GDM1 (cell line): Measurements from ENCODE around the gene ITGB8.

Experiments
- DNase-seq: peaks from one replicate; lab custom pipeline; 2025; lab: John Stamatoyannopoulos, UW

Gene ITGB8

DNA sequence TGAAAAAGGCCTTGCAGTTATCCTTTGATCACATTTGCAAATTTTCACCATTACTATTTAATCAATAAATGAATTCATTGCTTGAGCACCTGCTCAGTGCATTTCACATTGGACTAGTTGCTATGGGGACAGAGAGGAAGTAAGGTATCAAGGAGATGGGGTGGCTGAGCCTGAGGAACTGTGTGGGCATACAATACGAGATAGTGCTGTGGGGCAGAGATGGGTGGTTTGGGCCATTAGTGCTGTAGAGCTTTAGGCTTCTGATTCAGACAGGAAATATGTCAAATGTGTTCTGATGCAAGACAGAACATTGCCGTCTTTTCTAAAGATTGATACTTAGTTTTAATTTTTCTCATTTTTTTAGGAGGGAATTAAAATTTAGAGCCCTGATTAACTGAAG, 13.2 kb downstream of the ITGB8 start:
- DNase-seq = no peak

DNA sequence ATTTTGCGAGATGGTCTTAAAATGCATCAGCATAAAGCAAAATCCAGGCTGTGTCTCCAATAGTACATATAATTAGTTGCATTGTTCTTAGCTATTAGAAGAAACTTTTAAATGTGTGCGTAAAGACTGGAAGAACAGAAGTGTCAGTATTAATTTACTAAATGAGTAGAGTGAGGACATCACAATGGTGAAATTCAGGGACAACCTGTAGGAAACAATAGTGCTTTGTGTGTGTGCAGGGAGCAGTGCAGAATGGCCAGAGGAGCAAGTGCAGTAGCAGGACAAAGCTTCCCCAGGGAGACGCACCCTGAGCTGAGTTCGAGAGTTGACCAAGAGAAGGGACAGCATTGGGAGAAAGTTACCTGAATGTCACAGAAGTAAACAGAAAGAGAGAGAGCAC, 13.7 kb downstream of the ITGB8 start:
- DNase-seq = no peak

DNA sequence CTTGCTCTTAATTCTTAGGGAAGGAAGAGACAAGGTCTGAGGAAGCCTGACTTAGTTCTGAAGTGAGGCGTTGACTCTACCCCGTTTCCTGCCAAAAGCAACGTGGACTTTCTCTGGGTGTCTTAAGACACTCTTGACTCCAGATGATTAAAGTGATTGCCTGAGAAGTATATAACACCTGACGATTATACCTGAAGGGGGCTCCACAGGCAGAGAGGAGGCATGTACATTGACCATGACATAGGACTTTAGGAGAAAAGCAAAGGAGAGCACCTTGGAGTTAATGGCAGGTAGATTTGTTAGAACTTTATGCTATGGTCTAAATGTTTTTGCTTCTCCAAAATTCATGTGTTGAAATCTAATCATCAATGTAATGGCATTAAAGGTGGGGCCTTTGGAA, 15.9 kb downstream of the ITGB8 start:
- DNase-seq = no peak

DNA sequence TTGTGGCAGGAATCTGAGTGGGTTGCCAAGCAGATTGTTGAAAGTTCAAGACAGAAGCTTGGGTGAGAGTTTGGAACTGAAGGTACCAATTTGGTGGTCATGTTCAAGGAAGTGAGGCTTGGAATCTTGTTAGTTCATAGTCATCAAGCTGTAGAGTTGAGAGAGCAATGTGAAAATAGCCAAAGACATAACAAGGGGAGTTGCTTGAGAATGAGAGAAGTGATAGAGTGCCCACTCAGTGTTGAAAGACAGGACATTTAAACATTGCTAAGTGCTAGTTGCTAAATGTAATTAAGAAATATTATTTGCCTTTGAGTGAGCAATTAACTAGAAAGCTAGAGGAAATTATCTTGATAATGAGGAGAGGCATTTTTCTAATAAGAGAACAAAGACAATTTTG, 17.0 kb downstream of the ITGB8 start:
- no peak for DNase-seq

DNA sequence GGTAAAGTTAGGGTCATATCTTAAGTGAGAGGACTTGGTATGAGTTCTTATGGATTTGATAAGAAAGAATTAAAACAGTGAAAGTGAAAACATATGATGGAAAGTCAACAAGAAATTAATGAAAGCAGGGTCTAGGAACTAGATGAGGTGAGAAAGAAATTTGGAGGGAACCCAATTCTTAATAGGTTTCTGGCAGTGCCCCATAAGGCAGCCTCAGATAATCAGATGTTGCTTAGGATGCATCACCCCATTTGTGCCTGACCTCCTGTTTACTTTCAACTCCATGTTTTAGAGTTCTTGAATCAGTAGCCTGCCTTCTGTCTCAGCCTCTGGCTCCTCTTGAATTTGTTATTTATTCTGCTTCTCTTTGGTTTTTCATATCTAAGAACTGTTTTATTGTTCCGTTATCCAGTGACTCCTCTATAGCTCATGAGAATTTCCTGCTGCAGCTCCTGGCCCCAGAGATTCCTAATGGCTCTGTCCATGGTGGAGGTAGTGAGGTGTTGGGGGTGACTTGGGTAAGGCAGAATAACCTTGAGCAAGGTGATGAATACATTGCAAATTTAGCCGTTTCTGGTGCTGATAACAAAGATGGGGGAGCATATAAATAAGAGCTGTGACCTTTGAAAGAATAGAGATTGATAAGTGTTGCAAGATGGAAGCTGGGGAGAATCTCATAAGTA, 17.6 kb downstream of the ITGB8 start:
- no peak for DNase-seq

DNA sequence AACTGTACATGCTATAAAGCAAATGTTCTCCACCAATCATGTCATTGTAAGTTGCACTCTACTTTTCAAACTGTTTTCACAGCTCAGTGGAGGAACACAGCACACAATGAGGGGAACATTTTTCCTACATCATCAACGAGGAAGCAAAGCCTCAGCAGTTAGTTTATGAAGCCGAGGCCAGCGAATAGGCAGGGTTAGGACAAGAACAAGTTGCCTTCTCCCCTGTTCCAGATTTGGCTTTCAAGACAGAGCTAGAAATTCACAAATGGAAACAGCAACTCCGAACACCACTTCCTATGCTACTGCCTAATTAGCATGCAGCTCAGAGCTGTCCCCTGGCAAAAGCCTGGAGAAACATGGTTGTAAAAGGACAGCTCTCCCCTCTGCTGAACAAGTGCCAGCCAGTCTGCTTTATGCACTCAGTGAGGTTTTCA, 19.8 kb downstream of the ITGB8 start:
- DNase-seq = no peak

DNA sequence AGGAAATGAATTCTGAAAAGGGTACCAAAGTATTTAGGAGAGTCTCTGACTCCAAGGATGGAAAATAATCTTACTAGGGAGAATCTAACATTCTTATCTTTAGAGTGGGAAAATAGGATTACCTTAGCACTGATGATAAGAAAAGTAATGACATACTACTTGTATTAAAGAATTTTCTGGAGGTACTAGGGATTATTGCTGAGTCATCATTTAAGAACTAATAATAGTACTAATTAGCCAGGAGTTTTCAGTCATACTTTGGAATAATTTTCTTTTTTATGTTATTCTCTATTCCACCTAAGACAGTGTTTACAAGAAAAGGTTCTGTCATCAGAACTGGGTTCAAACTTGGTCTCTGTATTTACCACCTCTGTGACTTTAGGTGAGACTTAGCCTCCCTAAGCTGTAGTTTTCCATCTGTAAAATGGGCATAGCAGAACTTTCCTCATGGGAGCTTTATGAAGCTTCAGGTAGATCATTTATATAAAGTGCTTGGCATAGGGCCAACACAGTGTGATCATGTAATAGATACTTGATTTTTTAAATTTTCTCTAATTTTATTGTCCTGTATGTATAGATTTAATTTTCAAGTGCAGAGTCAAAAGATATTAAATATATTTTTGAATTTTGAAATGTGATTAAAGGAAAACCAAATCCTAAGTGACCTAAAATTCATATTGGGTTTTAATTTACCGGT, 20.4 kb downstream of the ITGB8 start:
- no peak for DNase-seq

DNA sequence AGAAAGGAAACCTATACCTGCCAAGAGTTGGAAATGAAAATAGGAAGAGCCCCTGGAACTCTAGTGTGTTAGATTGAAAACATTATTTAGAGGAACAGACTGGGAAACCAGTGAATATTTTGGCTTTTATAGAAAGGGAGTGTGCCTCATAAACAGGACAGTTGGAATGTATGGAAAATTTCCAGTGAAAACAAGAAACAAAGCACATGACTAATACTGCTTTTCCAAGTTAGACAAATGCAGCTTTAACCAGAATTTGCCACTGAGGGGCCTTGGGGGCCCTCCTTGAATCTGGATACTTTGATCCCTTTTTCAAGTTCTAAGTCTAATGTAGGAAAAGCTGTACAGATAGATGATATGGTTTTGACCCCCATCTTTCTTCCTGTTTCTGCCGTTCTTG, 21.2 kb downstream of the ITGB8 start:
- DNase-seq = no peak

DNA sequence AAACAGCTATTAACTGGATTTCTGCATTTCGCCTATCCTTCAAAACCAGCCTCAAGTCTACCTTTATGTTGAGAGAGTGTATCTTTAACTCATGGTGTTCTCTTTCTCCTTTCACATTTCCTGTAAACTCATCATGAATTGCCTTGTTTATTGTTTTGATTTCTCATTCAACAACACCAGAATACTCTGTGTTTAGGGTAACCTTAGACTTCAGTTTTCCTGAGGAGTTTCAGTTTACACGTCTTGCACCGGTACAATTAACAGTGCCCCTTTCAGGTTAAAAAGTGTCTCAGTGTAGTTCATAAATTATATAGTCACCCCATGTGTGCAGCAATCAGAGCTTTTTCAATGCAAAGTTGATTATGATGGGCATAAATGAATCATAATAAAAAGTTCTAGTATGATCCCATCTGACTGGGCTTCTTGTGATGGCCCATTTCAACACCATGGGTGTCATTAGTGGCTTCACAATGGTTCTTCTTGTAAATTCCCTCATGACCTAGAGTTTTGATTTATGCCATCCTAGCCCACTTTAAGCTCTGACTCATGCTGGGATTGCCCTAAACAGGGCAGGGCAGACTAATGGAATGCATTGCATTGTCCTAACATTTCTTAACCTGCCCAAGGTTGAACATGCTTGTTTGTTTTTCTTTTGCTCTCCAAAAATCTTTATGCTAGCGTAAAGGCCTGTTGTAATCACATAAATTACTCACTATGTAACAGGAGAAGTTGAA, 22.0 kb downstream of the ITGB8 start:
- DNase-seq = no peak

DNA sequence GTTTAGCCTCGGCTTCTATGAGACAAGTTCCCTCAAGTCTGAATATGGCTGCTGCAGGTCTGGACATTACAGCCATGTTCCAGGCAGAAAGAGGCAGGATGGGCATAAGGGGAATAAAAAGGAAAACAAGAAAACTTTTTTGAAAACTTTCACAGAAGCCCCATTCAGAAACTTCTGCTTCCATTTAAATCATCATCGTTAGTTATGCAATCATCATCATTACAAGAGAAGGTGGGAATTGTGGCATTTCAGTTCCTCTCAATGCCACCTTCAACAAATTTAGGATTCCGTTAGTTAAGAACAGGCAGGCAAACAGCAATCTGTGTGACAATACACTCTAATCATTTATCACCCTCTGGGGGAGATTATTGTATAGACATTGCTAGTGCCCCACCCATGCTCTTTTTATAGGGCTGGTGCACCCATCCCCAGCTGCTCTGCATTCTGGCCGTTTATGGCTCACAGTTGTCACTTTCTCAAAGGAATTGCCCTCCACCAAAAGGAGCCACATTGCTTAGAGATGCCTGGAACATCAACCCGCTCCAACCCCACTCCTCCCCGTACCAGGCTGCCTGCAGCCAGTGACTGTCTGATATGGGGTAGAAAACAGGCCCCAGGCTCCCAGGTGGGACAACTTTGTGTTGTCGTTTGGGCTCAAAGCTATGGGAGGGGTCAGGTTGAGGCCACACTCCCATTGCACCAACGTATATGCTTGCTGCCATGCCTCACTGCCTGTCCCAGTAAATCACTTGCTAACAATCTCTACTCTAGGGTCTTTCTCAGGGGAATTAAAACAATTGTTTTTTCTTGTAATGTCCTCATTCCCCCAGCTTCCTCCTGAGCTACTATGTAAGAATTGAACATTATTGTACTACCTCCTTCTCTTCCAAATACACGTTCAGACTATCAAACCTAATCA, 24.2 kb downstream of the ITGB8 start:
- no peak for DNase-seq

DNA sequence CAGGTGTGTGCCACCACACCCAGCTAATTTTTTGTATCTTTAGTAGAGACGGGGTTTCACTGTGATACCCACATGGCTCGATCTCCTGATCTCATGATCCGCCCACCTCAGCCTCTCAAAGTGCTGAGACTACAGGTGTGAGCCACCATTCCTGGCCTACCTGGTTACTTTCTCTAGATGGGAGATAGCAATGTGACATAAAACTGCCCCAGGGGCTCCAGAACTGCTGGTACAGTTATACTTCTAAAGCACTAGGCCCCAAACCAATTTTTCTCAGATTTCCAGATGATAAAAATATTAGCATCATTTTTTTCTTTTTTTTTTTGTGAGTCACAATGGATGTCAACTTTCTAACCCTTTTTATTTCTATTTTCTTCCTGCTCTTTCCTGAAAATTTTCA, 27.4 kb downstream of the ITGB8 start:
- DNase-seq = no peak

DNA sequence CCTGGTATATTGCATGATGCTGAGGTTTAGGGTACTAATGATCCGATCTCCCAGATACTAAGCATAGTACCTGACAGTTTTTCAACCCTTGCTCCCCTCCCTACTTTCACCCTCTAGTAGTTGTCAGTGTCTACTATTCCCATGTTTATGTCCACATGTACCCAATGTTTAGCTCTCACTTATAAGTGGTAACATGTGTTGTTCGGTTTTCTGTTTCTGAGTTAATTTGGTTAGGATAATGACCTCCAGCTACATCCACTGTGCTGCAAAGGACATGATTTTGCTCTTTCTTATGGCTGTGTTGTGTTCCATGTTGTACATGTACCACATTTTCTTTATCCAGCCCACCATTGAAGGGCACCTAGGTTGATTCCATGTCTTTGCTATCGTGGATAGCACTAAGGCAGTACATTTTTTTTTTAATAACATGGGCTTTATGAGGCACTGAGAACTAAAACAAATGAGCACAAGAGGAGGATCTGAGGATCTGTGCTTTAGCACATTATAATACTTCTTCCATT, 28.1 kb downstream of the ITGB8 start:
- DNase-seq = no peak

DNA sequence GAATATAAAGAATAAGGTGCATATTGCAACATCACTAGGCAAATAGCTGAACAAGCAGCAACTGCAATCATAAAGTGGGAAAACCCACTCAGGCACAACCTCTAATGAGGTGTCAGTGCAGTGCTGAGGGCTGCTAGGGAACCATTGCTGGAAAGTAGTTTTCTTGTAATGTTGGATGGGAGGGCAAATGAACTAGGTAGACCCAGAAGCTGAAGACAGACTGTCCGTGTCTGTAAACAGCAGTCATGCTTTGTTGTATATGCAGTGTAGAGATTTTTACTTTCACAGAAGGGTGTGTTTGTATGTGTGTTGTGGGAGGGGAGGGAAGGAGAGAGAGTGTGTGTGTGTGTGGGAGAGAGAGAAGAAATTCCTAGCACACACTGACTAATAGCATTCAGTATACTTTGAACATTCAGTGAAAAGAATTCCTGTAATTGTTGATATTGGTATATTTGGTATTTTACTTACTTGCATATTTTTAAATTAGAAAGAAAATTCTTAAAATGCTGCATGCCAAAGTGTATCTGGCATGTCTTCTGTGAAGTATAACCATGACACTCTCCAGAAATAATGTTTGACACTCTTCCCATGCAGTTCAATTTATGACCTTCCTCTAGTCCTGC, 28.8 kb downstream of the ITGB8 start:
- DNase-seq = no peak

DNA sequence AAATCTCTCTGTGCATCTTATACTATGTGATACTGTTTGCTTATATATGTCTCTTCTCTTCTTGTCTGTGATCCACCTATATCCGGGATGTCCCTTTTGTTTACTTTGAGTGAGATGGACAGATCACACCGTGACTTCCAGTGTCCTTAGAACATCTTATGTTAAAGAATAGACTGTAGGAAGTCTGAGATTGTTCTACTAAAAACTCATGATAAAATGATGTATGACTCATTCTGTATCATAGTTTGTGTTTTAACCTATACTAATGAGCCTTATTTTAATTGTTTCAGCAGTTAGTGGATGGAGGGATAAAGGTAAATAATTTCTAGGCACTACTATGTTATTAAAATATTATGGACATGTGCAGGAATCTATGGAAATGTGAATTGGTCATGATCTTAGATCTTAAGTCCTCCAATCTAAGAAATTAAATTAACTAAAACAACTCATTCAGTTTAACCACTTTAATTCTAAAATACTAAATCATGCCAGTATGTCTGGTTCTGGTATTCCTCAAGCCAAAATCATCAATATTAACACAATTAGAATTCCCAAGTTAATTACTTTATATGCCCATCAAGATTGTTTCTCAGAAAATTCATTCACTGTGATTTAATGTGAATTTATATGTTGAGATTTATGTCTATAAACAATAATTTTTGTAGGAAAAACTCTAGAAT, 32.0 kb downstream of the ITGB8 start:
- DNase-seq = no peak

DNA sequence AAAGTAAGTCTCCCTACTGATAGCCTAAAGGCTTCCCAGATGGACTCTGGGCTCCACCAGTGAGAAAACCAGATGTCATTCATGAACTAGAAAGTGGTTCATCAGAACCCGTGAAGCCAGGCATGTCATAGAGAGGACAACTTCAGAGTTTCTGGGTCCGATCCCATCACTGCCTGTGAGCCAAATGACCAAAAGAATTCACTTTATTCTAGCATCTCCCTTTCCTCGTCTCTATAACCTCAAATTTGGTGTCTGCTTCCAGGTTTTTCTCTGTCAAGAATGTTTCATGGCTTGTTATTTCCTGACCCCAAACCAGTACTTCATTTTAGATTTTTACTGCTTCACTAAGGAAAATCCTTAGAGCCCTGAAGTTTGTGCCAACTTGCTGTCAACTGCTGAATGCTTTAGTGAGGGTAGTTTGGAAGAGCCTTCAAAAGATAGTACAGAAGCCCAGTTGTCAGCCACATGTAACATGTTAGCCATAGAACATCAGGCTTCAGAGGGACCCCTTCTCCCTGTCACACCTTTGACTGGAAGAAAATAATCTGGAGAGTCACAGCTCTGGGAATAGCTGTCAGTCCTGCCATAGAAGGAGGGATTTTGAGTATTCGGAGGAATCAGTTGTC, 34.0 kb downstream of the ITGB8 start:
- DNase-seq = no peak

DNA sequence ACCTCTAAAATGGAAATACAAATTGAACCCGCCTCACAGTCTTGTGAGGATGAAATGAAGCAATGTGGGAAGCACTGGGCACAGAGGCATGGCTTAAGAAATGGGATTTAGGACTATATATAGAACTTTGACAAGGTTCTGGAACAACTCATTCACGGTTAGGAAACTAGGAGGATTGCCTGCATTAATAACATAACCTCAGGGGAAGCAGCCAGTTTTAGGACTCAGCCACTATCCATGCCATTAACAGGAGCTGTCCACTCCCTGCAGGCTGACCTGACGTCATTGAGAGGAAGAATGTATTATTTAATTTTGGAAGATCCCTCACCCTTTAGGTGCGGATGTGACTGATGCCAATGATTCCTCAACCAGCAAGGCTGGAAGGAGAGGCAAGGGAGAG, 34.8 kb downstream of the ITGB8 start:
- DNase-seq = no peak

DNA sequence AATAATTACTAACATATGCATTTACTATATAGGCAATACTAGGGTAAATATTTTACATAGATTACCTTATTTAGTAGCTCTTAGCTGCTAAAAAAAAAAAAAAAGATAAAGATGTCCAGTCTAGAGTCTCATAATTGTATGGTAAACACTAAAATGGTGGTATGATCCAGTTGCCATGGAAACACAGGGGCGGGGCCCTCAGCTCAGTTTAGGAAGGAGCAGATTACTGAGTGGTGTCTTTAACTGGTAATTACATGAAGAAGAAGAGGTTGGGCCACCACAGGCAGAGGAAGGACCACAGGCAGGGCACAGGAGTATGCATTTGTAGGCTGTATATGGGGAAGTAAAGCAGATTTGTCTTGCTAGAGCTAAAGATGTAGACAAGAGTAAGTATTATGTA, 43.7 kb downstream of the ITGB8 start:
- no peak for DNase-seq

DNA sequence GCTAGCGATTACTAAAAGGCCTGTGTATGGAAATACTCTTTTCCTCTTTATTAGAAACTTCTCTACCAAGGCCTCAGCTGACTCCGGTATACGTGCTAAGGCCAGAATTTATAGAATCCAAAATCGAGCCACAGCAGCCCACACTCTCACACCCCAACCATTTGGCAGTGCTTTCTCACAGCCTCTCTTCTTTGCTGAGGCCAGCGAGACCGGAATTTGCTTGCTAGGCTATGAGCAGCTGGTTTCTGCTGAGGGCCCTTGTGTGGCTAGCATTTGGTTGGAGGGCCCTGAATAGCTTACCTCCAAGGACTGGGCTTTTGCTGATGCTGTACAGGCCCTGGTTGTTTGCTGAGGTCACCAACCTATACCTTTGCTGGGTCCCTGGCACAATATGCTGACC, 46.1 kb downstream of the ITGB8 start:
- DNase-seq = no peak

DNA sequence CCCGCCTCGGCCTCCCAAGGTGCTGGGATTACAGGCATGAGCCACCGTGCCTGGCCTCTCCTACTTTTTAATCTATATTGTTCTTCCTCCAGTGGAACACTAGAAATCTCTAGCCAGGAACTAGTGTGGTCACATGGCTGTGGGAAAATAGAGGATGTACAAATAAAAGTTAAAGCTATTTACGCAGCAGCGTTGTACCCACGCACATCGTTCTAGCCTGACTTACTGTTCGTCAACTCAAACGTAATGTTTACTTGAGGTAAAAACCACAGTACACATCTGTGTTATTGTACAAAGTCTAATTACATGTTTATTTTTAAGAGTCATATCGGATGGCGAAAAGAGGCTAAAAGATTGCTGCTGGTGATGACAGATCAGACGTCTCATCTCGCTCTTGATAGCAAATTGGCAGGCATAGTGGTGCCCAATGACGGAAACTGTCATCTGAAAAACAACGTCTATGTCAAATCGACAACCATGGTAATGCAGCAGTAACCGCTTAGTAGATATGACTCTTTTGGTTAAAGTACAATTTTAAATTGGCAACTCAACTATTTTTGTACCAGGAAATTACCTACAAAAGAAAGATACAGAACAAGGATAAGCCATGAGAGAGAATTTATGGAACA, 50.8 kb downstream of the ITGB8 start:
- no peak for DNase-seq

DNA sequence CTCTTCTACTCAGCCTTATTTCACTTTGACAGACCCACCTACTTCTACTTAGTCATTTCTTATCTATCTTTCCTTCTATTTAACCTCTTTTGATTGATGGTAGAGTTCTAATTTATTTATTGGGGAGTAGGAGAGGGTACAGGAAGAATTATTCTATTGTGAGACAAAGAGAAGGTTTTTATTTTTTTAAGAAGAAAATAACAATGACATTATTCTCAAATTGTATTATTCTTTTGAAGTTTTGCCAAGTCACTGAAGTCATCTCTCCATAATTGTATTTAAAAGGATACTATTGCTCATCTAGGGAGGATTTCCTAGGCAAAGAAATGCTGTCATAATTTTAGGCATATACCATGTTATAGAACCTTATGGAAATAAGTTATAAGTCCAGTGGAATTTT, 52.7 kb downstream of the ITGB8 start:
- DNase-seq = no peak
